ENCODE measurements around the gene EFEMP2.

EFEMP2 gene

DNA sequence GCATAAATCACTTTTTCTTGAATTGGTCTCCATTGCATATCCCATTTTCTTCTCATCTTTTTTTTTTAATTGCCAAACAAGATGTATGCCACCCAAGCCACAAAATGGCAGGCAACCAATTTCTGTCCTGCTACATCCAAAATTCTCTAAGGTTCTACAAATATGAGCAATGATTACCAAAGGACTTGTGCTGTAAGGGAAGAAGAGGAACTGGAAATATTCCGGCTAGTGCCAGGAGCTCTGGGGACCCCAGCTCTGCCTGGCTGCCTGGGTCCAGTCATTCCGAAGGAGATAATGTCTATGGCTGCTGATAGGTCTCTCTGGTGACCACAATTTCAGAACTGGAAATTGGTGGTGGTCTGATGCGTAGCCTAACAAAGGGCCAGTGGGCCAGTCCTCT, 55.9 kb downstream of the EFEMP2 start:
- peak overlapping the region; percentile 87 for H3K4me2 ChIP-seq (ENCODE audit: low read depth, low read length, poor library complexity, severe bottlenecking)
- no peaks in the 10 kb centered on the region for H3K36me3 ChIP-seq (ENCODE audit: insufficient read depth, low read length)
- H3K27me3 ChIP-seq (ENCODE audit: insufficient read depth, low read length, poor library complexity, severe bottlenecking), result no peaks in the 10 kb centered on the region
- no peaks in the 10 kb centered on the region for H4K20me1 ChIP-seq (ENCODE audit: insufficient read depth, low read length, poor library complexity, severe bottlenecking)
- H3K4me1 ChIP-seq (ENCODE audit: insufficient read depth, low read length, poor library complexity, severe bottlenecking), result peaks cover 13% of the 10 kb centered on the region
- H3K9me2 ChIP-seq (replicated peaks; ENCODE audit: low read depth, low read length), result no peaks in the 10 kb centered on the region
- H3K9me3 ChIP-seq (ENCODE audit: insufficient read depth, low read depth, low read length), result no peaks in the 10 kb centered on the region
- H2AFZ ChIP-seq (ENCODE audit: low read length), result no peak overlapping the region
- peak overlapping the region; percentile 77 for H3K4me3 ChIP-seq (ENCODE audit: low read length, poor library complexity, severe bottlenecking)
- TF ChIP-seq, protein P1, sequence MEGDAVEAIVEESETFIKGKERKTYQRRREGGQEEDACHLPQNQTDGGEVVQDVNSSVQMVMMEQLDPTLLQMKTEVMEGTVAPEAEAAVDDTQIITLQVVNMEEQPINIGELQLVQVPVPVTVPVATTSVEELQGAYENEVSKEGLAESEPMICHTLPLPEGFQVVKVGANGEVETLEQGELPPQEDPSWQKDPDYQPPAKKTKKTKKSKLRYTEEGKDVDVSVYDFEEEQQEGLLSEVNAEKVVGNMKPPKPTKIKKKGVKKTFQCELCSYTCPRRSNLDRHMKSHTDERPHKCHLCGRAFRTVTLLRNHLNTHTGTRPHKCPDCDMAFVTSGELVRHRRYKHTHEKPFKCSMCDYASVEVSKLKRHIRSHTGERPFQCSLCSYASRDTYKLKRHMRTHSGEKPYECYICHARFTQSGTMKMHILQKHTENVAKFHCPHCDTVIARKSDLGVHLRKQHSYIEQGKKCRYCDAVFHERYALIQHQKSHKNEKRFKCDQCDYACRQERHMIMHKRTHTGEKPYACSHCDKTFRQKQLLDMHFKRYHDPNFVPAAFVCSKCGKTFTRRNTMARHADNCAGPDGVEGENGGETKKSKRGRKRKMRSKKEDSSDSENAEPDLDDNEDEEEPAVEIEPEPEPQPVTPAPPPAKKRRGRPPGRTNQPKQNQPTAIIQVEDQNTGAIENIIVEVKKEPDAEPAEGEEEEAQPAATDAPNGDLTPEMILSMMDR (conservative IDR thresholded peaks at IDR 0.05; ENCODE audit: low read length), result no peak
- no peak for TF ChIP-seq EZH2phosphoT487 (IDR thresholded peaks at IDR 0.05; ENCODE audit: borderline replicate concordance)
- H3K9ac ChIP-seq (ENCODE audit: low read depth, low read length, poor library complexity, severe bottlenecking), result no peak overlapping the region
- peaks cover 4% of the 10 kb centered on the region; the same call in 1 of the 2 replicates for H3F3A ChIP-seq (ENCODE audit: low read depth)
- peaks cover 13% of the 10 kb centered on the region; the same call in 1 of the 2 replicates for H3K79me2 ChIP-seq (ENCODE audit: insufficient read depth, low read length)
